Measurements from ENCODE around the gene TASOR.
"Not testable (repeated sequence)": the region's sequence is repeated elsewhere in the genome, so short reads cannot be mapped to it uniquely, and the experiment has no call there.

The TASOR gene, protein sequence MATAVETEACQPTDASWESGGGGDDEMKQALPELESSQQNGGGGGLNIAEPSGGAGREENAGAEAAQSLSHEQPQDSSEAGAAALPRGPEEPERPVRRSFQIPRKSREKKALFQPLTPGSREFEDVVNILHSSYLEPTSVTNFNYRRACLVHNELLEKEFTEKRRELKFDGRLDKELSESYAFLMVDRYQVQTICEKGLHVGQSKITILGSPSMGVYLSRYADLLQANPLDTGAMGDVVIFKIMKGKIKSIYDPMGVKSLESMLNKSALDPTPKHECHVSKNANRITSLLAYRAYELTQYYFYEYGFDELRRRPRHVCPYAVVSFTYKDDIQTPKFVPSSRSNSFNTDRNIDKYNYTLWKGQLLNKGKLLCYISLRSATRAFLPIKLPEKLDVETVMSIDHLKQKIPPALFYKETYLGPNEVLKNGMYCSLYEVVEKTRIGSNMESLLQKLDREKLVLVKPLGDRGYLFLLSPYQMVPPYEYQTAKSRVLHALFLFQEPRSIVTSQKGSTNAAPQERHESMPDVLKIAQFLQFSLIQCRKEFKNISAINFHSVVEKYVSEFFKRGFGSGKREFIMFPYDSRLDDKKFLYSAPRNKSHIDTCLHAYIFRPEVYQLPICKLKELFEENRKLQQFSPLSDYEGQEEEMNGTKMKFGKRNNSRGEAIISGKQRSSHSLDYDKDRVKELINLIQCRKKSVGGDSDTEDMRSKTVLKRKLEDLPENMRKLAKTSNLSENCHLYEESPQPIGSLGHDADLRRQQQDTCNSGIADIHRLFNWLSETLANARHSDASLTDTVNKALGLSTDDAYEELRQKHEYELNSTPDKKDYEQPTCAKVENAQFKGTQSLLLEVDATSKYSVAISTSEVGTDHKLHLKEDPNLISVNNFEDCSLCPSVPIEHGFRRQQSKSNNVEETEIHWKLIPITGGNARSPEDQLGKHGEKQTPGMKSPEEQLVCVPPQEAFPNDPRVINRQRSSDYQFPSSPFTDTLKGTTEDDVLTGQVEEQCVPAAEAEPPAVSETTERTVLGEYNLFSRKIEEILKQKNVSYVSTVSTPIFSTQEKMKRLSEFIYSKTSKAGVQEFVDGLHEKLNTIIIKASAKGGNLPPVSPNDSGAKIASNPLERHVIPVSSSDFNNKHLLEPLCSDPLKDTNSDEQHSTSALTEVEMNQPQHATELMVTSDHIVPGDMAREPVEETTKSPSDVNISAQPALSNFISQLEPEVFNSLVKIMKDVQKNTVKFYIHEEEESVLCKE (N-terminal part only)

DNA sequence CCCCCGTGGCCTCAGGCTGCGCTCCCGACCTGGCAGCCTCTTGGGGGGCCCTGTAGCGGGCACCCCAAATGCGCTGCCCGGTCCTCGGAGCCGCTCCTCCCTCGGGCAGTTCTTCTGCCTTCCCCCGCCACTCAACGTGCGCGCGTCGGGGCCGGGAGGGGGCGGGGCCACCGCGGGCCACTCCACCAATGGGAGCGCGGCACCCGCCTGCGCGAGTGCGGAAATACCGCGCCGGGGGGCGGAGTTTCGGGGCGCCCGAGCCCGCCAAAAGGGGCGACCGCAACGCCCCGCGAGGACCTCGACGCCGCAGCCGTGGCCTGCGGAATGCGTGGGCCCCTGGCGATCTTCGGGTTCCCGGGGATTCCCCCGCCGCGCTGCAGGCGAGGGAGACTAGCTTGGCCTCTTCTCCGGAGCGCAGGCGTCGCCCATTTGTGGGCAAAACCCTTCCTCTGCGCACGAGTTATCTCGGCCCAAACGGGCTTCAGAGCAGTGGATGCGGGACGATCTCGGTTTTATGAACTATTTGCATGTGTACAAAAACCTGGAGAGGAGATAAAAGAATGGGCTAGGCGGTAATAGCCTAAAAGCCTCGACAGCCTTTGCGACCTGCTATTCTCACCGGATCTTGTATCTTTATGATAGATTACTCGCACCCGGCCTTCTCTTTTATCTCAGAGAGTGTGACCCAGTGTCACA is at the start of gene TASOR:
Gene TASOR (minus strand): TSS at position 144 of the 696 bp plus-strand sequence. CDS start 259 bp downstream, outside the sequence.
- DNase-seq: no peak

DNA sequence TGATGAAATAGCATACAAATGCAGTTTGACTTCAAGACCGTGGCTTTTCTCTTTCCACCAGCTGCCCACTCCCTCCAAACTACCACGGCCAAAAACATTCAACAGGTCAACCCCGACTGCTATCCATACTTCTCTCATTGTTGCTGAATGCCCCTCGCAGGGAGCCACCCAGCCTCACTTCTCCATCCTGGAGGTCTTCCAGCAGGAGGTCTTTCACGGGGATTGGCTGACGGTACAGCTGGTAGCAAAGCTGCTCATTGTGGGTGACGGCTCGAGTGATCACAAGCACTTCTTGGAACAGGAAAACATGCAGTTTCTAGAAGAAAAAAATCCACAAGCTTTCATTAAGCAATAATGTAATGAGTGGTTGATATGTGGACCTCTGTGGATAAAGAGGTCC is 49.0 kb upstream of the TASOR start:
- no peak for DNase-seq

DNA sequence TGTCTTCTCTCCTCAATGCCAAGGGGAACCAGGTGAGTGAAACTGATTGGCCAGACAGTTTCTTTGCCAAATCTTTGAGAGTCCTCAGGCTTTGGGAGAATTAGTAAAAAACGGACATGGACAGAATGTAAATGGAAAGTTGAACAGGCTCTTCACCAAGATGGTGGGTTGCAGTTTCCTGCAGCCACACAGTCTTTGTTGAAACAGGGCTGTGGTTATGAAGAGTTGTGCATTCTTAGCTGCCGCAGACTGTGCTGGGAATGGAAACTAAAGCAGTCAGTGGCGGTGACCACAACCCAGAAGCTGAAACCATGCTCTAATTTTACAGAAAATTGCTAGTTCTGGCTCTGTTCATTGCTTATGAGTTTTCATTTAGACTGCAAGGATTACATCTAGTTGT is 42.1 kb upstream of the TASOR start:
- DNase-seq: no peak

DNA sequence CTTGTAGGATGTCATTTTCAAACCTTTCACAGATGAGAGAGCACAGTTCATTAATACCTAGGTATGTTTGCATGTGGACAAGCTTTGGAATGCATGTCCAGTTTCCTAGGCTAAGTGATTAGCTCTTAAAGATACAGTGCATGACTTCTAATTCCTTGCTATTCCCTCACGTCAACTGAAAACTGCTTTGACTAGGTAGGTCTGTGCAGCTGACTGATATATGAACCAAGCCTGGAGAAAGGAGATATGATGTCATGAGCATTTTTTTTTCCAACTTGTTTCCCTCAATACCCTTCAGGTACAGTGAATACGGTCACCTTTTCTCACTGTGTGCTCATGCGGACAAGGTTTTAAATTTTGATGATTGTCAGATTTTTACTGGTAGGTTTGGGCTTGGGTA is 41.6 kb upstream of the TASOR start:
- DNase-seq: no peak

DNA sequence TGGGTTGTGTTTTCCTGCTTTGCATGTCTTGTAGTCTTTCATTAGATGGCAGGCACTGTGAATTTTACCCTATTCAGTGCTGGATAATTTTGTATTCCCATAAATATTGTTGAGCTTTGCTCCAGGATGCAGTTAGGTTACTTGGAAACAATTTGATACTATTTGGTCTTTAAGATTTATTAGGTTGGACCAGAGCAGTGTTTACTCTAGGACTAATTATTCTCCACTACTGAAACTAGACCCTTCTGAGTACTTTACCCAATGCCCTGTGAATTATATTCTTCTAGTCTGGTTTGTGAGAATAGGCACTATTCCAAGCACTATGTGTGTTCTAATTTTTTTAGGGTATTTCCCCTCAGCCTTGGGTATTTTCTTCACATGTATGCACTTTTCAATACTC is 37.8 kb upstream of the TASOR start:
- no peak for DNase-seq

DNA sequence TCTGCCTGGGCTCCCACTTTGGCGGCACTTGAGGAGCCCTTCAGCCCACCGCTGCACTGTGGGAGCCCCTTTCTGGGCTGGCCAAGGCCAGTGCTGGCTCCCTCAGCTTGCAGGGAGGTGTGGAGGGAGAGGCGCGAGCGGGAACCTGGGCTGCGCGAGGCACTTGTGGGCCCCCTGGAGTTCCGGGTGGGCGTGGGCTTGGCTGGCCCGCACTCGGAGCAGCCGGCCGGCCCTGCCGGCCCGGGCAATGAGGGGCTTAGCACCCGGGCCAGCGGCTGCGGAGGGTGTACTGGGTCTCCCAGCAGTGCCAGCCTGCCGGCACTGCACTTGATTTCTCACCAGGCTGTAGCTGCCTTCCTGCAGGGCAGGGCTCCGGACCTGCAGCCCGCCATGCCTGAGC is 35.7 kb upstream of the TASOR start:
- DNase-seq: not testable (repeated sequence)

DNA sequence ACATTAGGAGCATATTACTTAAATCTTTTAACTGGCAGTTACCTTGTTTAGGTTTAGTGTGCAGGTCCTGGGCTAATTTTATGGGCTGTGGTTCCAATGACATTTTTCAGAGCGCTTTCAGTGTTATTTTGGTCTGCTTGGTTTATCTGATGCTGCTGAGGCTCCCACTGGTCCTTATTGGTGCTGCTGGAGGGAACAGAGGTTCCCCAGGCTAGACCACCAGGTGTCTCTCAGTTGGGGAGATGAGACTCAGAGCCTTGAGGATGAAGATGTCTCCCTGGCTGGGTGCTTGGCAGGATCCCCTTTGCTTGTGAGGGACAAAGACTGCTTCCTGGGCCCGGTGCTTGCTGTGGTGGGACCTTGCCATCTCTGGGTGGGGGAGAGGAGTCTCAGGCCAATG is 28.3 kb upstream of the TASOR start:
- DNase-seq: no peak

DNA sequence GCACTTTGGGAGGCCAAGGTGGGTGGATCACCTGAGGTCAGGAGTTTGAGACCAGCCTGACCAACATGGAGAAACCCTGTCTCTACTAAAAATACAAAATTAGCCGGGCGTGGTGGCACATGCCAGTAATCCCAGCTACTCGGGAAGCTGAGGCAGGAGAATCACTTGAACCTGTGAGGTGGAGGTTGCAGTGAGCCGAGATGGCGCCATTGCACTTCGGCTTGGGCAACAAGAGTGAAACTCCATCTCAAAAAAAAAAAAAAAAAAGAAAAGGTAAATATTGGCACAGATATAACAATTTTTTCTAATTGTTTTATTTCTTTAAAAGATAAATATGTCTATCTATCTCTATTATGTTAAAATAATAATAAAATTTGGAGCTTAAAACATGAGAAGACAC is 24.3 kb upstream of the TASOR start:
- not testable (repeated sequence) for DNase-seq

DNA sequence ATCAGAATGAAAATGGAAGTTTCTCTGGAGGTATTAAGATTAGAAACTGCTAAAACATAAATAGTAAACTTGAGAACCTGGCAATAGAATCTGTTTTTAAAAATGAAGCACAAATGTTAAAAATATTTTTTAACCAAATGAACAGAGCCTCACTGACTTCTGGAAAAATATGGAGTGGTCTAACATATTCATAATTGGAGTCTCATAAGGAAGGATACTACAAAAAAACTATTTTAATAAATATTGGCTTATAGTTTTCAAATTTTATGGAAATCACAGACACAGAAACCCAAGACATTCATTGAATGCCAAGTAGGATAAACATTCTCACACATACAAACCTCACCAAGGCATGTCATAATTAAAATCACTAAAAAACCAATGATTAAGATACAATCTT is 23.6 kb upstream of the TASOR start:
- DNase-seq: no peak

DNA sequence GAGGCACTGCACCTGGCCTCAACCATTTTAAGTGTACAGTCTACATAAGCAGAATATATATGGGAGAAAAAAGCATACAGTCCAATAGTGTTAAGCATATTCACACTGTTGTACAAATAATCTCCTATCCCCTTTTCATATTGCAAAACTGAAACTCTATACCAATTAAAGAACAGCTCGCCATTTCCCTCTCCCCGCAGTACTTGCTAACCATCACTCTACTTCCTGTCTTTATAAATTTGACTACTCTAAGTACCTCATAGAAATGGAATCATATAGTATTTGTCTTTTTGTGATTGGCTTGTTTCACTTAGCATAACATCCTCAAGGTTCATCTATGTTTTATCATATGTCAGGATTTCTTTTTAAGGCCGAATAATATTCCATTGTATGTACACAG is 21.6 kb upstream of the TASOR start:
- DNase-seq: no peak

DNA sequence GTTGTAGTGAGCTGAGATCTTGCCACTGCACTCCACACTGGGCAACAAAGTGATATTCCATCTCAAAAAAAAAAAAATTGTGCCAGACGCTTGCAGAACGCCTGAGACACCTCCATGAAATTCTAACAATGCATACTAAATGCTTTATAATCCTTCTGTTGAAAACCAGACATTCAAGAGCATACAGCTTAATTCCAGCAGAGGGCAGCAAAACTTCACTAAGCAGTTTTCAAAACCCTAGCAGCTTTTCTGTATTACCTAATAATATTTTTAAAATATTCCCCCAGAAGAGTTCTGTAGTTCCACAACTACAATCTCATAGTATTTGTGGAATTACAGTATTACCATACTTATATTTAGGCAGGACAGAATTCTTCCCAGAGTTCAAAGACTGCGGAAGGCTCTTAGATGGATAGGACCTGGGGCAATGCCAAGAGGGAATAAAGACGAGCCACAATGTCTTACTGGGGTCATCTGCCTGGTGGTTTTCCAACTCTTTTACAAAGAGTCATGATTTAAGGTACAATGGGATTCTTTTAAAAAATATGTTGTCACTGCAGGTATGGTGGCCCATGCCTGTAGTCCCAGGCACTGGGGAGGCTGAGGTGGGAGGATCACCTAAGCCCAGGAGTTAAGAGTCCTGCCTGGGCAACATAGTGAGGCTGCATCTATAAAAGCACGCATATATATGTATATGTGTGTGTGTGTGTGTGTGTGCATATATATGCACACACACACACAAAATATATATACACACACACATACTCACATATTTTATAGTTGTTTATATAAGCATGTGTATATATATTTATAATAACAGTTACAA is 19.6 kb upstream of the TASOR start:
- DNase-seq: peak in 1 of 2 experiments; percentile 43

DNA sequence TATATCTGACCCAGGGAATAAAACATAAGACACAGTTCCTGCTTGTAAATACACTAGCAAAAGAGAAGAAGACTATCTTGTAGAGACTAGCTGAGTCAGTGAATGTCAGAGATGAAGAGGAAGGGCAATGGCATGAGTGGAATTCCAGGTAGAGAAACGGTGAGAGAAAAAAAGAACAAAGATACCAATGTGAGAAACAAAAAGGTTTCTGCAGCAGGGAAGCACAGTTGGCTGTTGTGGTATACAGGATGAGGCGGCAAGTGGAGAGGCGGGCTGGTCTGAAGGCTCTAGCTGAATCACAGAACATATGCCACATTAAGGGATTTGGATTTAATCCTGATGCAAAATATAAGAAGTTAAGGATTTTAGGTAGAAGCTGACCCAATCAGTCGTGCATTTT is 17.1 kb upstream of the TASOR start:
- DNase-seq: no peak

DNA sequence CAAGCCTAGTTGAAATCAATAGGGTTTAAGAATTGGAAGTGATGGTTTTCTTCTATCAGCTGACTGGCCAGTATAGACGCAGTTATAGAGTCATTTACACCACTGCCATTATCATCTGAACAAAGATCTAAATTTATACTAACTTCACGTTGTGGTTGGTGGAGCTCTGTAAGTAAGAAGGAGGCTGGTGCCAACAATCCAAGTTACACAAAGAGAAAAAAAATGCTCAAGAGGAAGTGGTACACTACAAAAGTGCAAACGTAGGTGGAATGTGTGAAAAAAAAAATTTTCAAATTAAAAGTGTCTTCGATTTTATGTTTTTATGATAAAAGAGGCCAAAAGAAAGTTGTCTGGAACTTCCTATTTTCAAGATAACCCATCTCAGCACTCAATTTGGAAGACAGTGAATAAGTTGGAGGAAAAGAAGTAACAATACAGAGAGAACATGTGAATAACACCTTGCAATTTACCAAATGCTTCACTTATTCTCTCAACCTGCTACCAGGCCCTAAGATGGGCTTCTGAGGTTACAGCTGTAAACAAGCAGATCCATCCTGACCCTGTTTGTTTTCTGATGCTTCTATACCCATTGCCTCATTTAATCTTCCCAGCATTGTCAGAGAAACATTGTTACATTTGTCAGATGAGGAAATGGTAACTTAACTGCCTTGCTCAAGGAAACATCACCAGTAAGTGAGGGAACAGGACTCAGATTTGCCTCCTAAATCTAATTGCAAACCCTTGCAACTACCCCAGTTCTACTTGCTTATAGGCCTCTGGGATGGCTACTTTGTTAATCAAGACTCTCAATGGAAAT is 12.0 kb upstream of the TASOR start:
- no peak for DNase-seq

DNA sequence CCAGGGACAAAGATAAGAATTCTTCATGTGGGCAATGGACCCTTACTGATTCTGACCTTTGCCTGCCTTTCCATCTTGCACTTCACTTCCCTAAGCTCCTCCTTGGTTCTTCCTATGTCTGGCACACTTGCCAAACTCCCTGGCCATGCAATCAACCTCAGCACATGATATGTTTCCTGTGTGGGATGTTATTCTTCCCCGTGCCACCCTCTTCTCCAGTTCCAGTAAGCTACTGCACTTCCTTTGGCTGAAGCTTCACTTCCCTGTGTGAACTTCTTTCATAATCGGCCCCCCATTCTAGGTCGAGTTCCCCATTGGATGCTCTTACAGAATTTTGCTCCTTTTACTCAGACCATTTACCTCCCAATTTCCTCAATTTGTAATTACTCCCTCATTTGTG is 10.7 kb upstream of the TASOR start:
- DNase-seq: no peak

DNA sequence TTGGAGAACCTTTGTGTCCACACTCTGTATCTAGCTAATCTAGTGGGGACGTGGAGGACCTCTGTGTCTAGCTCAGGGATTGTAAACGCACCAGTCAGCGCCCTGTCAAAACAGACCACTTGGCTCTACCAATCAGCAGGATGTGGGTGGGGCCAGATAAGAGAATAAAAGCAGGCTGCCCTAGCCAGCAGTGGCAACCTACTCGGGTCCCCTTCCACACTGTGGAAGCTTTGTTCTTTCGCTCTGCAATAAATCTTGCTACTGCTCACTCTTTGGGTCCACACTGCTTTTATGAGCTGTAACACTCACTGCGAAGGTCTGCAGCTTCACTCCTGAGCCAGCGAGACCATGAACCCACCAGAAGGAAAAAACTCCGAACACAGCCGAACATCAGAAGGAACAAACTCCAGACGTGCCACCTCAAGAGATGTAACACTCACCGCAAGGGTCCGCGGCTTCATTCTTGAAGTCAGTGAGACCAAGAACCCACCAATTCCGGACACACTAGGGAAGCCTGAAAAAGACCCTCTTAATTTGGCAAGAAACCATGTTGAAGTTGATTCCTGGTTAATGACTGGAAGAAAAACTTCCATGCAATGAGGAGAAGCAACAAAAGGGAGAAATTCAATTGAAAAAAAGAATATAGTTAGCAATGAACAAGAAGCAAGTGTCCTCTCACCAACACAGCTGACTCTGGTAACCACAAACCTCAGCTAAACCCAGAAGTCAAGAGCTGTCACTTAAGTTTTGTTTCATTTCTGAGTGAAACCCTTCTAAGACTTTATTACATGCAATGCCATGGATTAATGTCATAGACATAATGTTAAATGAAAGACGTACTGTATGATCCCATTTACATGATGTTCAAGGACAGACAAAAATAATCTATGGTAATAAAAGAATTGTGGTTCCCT is 9.7 kb upstream of the TASOR start:
- DNase-seq: not testable (repeated sequence)

DNA sequence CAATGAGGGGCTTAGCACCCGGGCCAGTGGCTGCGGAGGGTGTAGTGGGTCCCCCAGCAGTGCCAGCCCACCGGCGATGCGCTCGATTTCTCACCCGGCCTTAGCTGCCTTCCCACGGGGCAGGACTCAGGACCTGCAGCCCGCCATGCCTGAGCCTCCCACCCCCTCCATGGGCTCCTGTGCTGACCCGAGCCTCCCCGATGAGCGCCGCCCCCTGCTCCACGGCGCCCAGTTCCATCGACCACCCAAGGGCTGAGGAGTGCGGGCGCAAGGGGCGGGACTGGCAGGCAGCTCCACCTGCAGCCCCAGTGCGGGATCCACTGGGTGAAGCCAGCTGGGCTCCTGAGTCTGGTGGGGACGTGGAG is 8.9 kb upstream of the TASOR start:
- DNase-seq: not testable (repeated sequence)

DNA sequence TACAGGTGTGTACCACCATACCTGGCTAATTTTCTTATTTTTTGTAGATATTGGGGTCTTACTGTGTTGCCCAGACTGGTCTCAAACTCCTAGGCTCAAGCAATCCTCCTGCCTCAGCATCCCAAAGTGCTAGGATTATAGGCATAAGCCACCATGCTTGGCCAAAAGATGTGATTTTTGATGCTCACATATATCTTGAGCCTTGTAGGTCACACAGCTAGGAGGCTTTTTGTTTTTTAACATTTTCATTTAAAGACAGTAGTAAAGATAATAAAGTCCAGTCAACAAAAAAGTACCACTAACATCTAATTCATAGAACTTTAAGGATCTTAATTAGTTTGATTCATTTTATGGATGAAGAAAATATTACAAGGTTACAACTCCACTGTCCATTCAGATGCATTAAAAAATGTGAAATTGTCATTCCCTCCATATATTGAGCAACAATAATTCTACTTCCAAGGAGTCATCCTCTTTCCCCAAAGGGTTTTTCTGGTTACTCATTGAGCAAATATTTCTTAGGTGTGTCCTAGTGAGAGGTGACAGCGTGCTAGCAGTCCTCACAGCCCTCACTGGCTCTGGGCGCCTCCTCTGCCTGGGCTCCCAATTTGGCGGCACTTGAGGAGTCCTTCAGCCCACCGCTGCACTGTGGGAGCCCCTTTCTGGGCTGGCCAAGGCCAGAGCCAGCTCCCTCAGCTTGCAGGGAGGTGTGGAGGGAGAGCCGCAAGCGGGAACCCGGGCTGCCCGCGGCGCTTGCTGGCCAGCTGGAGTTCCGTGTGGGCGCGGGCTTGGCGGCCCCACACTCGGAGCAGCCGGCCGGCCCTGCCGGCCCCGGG is 8.3 kb upstream of the TASOR start:
- no peak for DNase-seq

DNA sequence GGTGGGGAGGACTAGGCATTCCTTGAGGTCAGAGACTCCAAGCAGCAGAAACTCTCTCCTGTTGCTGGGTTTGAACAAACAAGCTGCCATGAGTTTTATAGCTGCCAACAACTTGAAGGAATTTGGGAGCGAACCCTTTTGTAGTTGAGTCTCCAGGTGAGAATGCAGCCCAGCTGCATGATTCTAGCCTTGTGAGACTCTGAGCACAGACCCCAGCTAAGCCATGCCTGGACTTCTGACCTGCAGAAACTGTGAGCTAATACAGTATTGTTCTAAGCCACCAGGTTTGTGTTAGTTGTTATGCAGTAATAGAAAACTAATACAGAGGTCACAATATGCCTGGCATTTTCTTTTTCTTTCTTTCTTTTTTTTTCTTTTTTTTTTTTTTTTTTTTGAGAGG is 6.2 kb upstream of the TASOR start:
- DNase-seq: no peak

DNA sequence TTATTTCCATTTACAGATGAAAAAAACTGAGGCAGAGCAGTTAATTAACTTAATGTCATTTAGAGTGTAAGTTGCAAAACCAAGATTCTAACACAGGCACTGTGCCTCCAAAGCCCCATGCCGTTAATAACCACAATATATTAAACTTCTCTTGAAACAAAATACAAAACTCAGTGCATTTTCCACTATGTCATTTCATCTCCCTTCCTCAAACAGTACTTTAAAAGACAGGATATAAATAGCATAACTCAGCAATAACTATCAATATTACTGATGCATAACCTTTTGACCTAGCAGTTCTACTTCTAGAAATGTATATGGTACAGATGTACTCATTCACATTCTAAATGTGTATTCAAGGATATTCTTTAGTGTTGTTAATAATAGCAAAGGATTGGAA is 5.1 kb upstream of the TASOR start:
- no peak for DNase-seq
